NCI-H524 treated with DMSO at 0.1 percent for 48 hours (cell line): Measurements from ENCODE around the gene TAF11L7.
"Not testable (repeated sequence)": the region's sequence is repeated elsewhere in the genome, so short reads cannot be mapped to it uniquely, and the experiment has no call there.

Experiments used
- DNase-seq: peaks from one replicate; lab custom pipeline; 2025; lab: John Stamatoyannopoulos, UW

TAF11L7 gene

GRCh38 chr5:17585658-17586057 lies at the start of gene TAF11L7:
TSS of gene TAF11L7 (minus strand) at chr5:17585758.
- not testable (repeated sequence) for DNase-seq

GRCh38 chr5:17634160-17634559 lies 48.6 kb upstream of the TAF11L7 start, which contains the start of gene TAF11L14:
TSS of gene TAF11L14 (plus strand) at chr5:17634460.
- no peak for DNase-seq

GRCh38 chr5:17631788-17632187 lies 46.2 kb upstream of the TAF11L7 start, which contains the start of gene TAF11L13:
TSS of gene TAF11L13 (plus strand) at chr5:17632088.
- DNase-seq: not testable (repeated sequence)

GRCh38 chr5:17625686-17626085 lies 40.1 kb upstream of the TAF11L7 start:
- no peak for DNase-seq

GRCh38 chr5:17620627-17621026 lies 35.1 kb upstream of the TAF11L7 start:
- DNase-seq: no peak

- DNase-seq: no peak
These were observed 33.8 kb upstream of the TAF11L7 start for GRCh38 chr5:17619354-17619753.

- no peak for DNase-seq
These were observed 29.5 kb upstream of the TAF11L7 start for GRCh38 chr5:17614872-17615605.

GRCh38 chr5:17610092-17610491 lies 24.5 kb upstream of the TAF11L7 start, which contains the start of gene TAF11L12:
TSS of gene TAF11L12 (plus strand) at chr5:17610392.
- DNase-seq: not testable (repeated sequence)

- DNase-seq: not testable (repeated sequence)
These were observed 21.9 kb upstream of the TAF11L7 start for GRCh38 chr5:17607461-17607860.

GRCh38 chr5:17604951-17605350 lies 19.4 kb upstream of the TAF11L7 start:
- DNase-seq: no peak

- DNase-seq: not testable (repeated sequence)
These were observed 18.3 kb upstream of the TAF11L7 start, which contains the start of gene TAF11L11 for GRCh38 chr5:17603880-17604279. TSS of gene TAF11L11 (plus strand) at chr5:17604183.

GRCh38 chr5:17597728-17598127 lies 12.2 kb upstream of the TAF11L7 start, which contains the start of gene TAF11L10:
TSS of gene TAF11L10 (minus strand) at chr5:17597828.
- not testable (repeated sequence) for DNase-seq

- DNase-seq: not testable (repeated sequence)
These were observed 8.7 kb upstream of the TAF11L7 start, which contains the start of gene TAF11L9 for GRCh38 chr5:17594255-17594654. TSS of gene TAF11L9 (minus strand) at chr5:17594394.

- DNase-seq: not testable (repeated sequence)
These were observed 5.3 kb upstream of the TAF11L7 start, which contains the start of gene TAF11L8 for GRCh38 chr5:17590860-17591259. TSS of gene TAF11L8 (minus strand) at chr5:17590960.
